Liver (tissue), 9 donors: Measurements from ENCODE around the gene LCN10. TPM values are rescaled to one million over a fixed set of nuclear protein-coding genes. Genes with fewer than 3 reads are reported as not detected.

Experiments used
- DNase-seq: peaks from one replicate; pipeline ENCODE4 v3.0.0-alpha.2; 2017; ENCODE audit warnings: low spot score
- H3K27ac ChIP-seq, 2 donors: one replicate each; pipeline ENCODE4 v1.7.0; 2013; ENCODE audit warnings: inconsistent platforms in 2 of 2, low read length in 2 of 2, control low read depth in 1 of 2, low read depth in 1 of 2, mild to moderate bottlenecking in 1 of 2
- H3K27me3 ChIP-seq, 4 donors: one replicate each; pipeline versions ENCODE4 v1.6.1 to v1.7.0; 2013; ENCODE audit warnings: low read length in 3 of 4, inconsistent platforms in 1 of 4, mild to moderate bottlenecking in 1 of 4, moderate library complexity in 1 of 4; ENCODE audit not compliant: control insufficient read depth in 4 of 4, insufficient read depth in 4 of 4
- H3K36me3 ChIP-seq, 4 donors: one replicate each; pipeline versions ENCODE4 v1.6.1 to v1.7.0; 2013; ENCODE audit warnings: low read length in 3 of 4, mild to moderate bottlenecking in 3 of 4, low read depth in 1 of 4, moderate library complexity in 1 of 4; ENCODE audit not compliant: control insufficient read depth in 4 of 4, insufficient read depth in 3 of 4
- H3K4me1 ChIP-seq, 4 donors: one replicate each; pipeline versions ENCODE4 v1.6.1 to v1.7.0; 2013; ENCODE audit warnings: low read length in 3 of 4, mild to moderate bottlenecking in 3 of 4, moderate library complexity in 1 of 4; ENCODE audit not compliant: control insufficient read depth in 4 of 4, insufficient read depth in 4 of 4
- H3K4me3 ChIP-seq, 3 donors: one replicate each; pipeline versions ENCODE4 v1.6.1 to v1.7.0; 2013; ENCODE audit warnings: low read length in 3 of 3, control low read depth in 1 of 3, low read depth in 1 of 3, mild to moderate bottlenecking in 1 of 3
- H3K9ac ChIP-seq, 2 donors: one replicate each; pipeline ENCODE4 v1.7.0; 2013; ENCODE audit warnings: low read length in 2 of 2, mild to moderate bottlenecking in 2 of 2, moderate library complexity in 2 of 2, control low read depth in 1 of 2, low read depth in 1 of 2
- H3K9me3 ChIP-seq, 4 donors: one replicate each; pipeline versions ENCODE4 v1.6.1 to v1.7.0; 2013; ENCODE audit warnings: low read length in 3 of 4; ENCODE audit not compliant: control insufficient read depth in 4 of 4
- FOXA2 ChIP-seq: IDR thresholded peaks from 2 replicates; pipeline ENCODE4 v1.6.1; 2016; ENCODE audit warnings: antibody characterized with exemption
- GABPA ChIP-seq, 2 donors: IDR thresholded peaks in 1 of 2; conservative IDR thresholded peaks in 1 of 2; 2 replicates each; pipeline ENCODE4 v1.6.1; 2016; ENCODE audit warnings: antibody characterized with exemption in 2 of 2, mild to moderate bottlenecking in 1 of 2, moderate library complexity in 1 of 2
- HNF4A ChIP-seq, 2 donors: conservative IDR thresholded peaks; 2 replicates each; pipeline ENCODE4 v1.6.1; 2016; ENCODE audit warnings: antibody characterized with exemption in 2 of 2, mild to moderate bottlenecking in 2 of 2
- RAD21 ChIP-seq, 2 donors: IDR thresholded peaks; 2 replicates each; pipeline ENCODE4 v1.6.1; 2016; ENCODE audit warnings: antibody characterized with exemption in 2 of 2, mild to moderate bottlenecking in 2 of 2
- YY1 ChIP-seq: IDR thresholded peaks from 2 replicates; pipeline ENCODE4 v1.6.1; 2016; ENCODE audit warnings: antibody characterized with exemption, mild to moderate bottlenecking
- WGBS: extraction: QIAGEN DNeasy Blood & Tissue Kit; methylation state at CpG from one replicate; pipeline ENCODE4 v1.1.7; 2013; 5-methylcytosine and 5-hydroxymethylcytosine counted together
- polyA plus RNA-seq, 2 donors: library from polyadenylated mRNA; stranded (reverse) in 1 of 2; unstranded in 1 of 2; fragments of 200-250 nt in 1 of 2; fragments of >200 nt in 1 of 2; fragmentation: Nextera tagmentation in 1 of 2; extraction: Ambion mirVana in 1 of 2; gene quantifications; one replicate each; pipeline versions ENCODE4 v1.2.1 to v1.2.3, GENCODE V29; 2013 to 2015
- total RNA-seq, 2 donors: library from RNA; depleted of rRNA; stranded (reverse); fragments of >200 nt; gene quantifications; one replicate each; pipeline ENCODE4 v1.2.3, GENCODE V29; 2014
- TF ChIP-seq, protein P1 (sequence below): IDR thresholded peaks from 2 replicates; pipeline ENCODE4 v1.6.1; 2016; ENCODE audit warnings: antibody characterized with exemption, mild to moderate bottlenecking
- TF ChIP-seq, protein P2 (sequence below): IDR thresholded peaks from 2 replicates; pipeline ENCODE4 v1.6.1; 2016; ENCODE audit warnings: antibody characterized with exemption
- TF ChIP-seq, protein P3 (sequence below): IDR thresholded peaks from 2 replicates; pipeline ENCODE4 v1.6.1; 2016; ENCODE audit warnings: antibody characterized with exemption
- donor health status: healthy.
- donor health status: healthy.
- donor health status: healthy.
- donor health status: healthy.
- donor health status: healthy.

LCN10 gene
- total and polyA plus RNA-seq, 4 donors: 0.08 to 0.14 (median 0.11) TPM

DNA sequence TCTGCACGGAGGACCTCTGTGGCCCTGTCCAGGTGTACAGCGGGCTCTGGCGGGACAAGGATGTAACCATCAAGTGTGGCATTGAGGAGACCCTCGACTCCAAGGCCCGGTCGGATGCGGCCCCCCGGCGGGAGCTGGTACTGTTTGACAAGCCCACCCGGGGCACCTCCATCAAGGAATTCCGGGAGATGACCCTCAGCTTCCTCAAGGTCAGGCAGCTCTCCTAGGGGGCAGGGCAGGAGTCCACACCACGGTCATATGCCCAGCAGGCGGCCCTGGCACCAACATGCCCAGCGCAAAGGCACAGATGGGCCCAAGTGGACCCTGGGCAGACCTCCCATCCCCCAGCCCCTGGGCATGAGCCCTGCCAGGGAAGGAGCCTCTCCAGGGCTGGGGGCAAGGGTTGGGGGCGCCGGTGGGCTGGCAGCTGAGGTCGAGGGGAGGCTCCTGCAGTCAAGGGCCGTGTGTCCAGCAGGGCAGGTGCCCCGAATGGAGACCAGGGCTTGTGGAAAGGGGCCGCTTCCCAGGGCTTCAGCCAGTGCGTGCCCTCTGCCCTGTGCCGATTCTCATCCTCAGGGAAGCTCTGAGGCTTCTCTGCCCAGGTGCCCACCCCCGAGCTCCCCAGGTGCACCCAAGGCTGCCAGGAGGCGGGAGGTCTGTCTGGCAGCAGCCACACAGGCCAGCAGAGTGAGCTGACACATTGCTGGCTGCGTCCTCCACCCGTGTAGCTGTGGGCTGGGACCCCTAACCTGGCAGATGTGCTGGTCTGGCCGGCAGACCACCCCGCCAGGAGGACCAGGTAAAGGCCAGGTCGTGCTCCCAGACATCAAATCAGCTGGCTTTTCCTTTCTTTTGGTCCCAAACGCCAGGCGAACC lies 20.4 kb downstream of the LCN10 start:
- H3K27me3 ChIP-seq: no peaks in the 10 kb centered on the region
- H3K4me3 ChIP-seq: no peak overlapping the region
- H3K27ac ChIP-seq: no peak overlapping the region
- H3K9ac ChIP-seq: no peak overlapping the region
- peaks cover 15 to 33% (median 23%) of the 10 kb centered on the region in 4 donors for H3K36me3 ChIP-seq
- no peak for DNase-seq
- H3K9me3 ChIP-seq: no peaks in the 10 kb centered on the region
- TF ChIP-seq HNF4A (conservative IDR thresholded peaks at IDR 0.05): peak; percentile 26 to 30
- TF ChIP-seq, protein P1, sequence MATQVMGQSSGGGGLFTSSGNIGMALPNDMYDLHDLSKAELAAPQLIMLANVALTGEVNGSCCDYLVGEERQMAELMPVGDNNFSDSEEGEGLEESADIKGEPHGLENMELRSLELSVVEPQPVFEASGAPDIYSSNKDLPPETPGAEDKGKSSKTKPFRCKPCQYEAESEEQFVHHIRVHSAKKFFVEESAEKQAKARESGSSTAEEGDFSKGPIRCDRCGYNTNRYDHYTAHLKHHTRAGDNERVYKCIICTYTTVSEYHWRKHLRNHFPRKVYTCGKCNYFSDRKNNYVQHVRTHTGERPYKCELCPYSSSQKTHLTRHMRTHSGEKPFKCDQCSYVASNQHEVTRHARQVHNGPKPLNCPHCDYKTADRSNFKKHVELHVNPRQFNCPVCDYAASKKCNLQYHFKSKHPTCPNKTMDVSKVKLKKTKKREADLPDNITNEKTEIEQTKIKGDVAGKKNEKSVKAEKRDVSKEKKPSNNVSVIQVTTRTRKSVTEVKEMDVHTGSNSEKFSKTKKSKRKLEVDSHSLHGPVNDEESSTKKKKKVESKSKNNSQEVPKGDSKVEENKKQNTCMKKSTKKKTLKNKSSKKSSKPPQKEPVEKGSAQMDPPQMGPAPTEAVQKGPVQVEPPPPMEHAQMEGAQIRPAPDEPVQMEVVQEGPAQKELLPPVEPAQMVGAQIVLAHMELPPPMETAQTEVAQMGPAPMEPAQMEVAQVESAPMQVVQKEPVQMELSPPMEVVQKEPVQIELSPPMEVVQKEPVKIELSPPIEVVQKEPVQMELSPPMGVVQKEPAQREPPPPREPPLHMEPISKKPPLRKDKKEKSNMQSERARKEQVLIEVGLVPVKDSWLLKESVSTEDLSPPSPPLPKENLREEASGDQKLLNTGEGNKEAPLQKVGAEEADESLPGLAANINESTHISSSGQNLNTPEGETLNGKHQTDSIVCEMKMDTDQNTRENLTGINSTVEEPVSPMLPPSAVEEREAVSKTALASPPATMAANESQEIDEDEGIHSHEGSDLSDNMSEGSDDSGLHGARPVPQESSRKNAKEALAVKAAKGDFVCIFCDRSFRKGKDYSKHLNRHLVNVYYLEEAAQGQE: no peak
- peaks cover 0 to 56% (median 29%) of the 10 kb centered on the region in 4 donors for H3K4me1 ChIP-seq
- WGBS: 85% methylated on average over 31 of the region's 31 CpGs

DNA sequence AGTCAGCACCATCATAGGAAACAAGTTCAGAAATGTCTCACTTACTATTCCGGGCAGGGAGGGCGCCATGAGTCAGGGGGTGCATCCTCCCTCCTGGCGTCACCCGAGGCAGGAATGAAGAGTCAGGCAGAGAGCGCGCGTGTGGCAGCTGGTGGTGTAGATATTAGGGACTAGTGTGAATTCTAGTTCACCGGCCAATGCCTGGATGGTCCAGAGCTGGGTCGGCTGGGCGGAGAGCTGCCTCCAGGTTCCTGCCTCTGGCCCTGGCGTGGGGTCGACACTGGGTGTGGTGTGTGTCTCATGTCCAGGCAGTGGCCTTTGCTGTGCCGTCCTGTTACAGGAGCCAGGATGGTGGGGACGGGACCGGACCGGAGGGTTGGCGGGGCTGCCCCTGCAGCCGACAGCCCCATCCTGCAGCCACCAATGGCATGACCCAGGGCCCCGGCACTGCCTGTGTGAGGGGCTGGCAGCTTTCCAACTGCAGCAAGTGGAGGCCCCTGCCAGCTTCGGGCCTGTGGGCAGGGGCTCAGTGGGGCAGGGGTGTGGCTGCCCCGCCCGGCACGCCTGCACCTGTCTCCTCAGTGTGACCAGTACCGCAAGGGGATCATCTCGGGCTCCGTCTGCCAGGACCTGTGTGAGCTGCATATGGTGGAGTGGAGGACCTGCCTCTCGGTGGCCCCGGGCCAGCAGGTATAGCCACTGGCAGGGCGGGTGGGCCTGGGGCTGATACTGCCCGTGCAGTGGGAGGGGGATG lies 21.2 kb downstream of the LCN10 start:
- TF ChIP-seq HNF4A (conservative IDR thresholded peaks at IDR 0.05): no peak
- TF ChIP-seq FOXA2: no peak
- TF ChIP-seq, protein P2, sequence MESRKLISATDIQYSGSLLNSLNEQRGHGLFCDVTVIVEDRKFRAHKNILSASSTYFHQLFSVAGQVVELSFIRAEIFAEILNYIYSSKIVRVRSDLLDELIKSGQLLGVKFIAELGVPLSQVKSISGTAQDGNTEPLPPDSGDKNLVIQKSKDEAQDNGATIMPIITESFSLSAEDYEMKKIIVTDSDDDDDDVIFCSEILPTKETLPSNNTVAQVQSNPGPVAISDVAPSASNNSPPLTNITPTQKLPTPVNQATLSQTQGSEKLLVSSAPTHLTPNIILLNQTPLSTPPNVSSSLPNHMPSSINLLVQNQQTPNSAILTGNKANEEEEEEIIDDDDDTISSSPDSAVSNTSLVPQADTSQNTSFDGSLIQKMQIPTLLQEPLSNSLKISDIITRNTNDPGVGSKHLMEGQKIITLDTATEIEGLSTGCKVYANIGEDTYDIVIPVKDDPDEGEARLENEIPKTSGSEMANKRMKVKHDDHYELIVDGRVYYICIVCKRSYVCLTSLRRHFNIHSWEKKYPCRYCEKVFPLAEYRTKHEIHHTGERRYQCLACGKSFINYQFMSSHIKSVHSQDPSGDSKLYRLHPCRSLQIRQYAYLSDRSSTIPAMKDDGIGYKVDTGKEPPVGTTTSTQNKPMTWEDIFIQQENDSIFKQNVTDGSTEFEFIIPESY: no peak
- no peak for TF ChIP-seq YY1
- TF ChIP-seq RAD21 (IDR thresholded peaks at IDR 0.05): no peak
- TF ChIP-seq, protein P3, sequence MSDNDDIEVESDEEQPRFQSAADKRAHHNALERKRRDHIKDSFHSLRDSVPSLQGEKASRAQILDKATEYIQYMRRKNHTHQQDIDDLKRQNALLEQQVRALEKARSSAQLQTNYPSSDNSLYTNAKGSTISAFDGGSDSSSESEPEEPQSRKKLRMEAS: no peak
- Histone ChIP-seq H3K27me3 (no peaks in the 10 kb centered on the region), H3K36me3 (peaks cover 15 to 33% (median 23%) of the 10 kb centered on the region in 4 donors), H3K4me3 (no peak overlapping the region), H3K4me1 (peaks cover 0 to 50% (median 24%) of the 10 kb centered on the region in 4 donors), H3K9me3 (no peaks in the 10 kb centered on the region), H3K27ac (no peak overlapping the region), H3K9ac (no peak overlapping the region)
- DNase-seq: no peak
- WGBS: 79% methylated on average over 30 of the region's 30 CpGs

DNA sequence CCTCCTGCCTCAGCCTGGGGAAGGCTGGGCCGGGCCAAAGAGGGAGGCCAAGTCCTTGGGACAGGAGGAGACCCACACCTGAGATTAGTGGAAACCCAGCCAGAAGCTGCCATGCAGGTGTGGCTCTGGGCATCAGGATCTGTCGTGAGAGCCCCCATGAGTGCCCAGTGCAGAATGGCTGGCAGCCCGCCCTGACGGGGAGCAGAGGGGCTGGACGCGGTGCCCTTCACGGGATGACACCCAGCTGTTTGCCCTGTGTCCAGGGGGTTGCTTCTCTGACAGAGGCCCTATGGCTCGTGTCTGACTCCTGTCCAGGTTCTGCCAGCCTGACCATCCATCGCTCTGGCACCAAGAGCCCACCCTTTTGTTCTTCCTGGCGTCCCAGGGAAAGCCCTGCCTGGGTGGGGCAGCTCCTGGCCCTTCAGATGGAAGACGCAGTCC lies 21.8 kb downstream of the LCN10 start:
- Histone ChIP-seq H3K36me3 (peaks cover 15 to 30% (median 20%) of the 10 kb centered on the region in 4 donors), H3K27ac (no peak overlapping the region), H3K4me1 (peaks cover 0 to 44% (median 18%) of the 10 kb centered on the region in 4 donors), H3K9me3 (no peaks in the 10 kb centered on the region), H3K9ac (no peak overlapping the region), H3K4me3 (no peak overlapping the region), H3K27me3 (no peaks in the 10 kb centered on the region)
- 81% methylated on average over 11 of the region's 11 CpGs for WGBS
- no peak for DNase-seq
- TF ChIP-seq GABPA (IDR thresholded peaks at IDR 0.05 in 1 of 2, conservative IDR thresholded peaks at IDR 0.05 in 1 of 2): no peak
- TF ChIP-seq, protein P1: peak; percentile 78
